Right renal pelvis (tissue), 4 donors: ENCODE measurements around the gene LPCAT3. TPM values are rescaled to one million over a fixed set of nuclear protein-coding genes. Genes with fewer than 3 reads are reported as not detected.

Experiments used
- DNase-seq, 4 donors: peaks; one replicate each; pipeline ENCODE4 v3.0.0-alpha.2; 2013; ENCODE audit warnings: low read depth in 4 of 4, low spot score in 3 of 4, missing footprints in 1 of 4
- polyA plus RNA-seq, 4 donors: library from polyadenylated mRNA; unstranded; fragments of 120-200 nt; gene quantifications; one replicate each; pipeline ENCODE4 v1.2.1, GENCODE V29; 2013; ENCODE audit not compliant: insufficient read length in 4 of 4

Gene LPCAT3
- polyA plus RNA-seq, 4 donors = 57.4 to 71.3 (median 66.8) TPM

DNA sequence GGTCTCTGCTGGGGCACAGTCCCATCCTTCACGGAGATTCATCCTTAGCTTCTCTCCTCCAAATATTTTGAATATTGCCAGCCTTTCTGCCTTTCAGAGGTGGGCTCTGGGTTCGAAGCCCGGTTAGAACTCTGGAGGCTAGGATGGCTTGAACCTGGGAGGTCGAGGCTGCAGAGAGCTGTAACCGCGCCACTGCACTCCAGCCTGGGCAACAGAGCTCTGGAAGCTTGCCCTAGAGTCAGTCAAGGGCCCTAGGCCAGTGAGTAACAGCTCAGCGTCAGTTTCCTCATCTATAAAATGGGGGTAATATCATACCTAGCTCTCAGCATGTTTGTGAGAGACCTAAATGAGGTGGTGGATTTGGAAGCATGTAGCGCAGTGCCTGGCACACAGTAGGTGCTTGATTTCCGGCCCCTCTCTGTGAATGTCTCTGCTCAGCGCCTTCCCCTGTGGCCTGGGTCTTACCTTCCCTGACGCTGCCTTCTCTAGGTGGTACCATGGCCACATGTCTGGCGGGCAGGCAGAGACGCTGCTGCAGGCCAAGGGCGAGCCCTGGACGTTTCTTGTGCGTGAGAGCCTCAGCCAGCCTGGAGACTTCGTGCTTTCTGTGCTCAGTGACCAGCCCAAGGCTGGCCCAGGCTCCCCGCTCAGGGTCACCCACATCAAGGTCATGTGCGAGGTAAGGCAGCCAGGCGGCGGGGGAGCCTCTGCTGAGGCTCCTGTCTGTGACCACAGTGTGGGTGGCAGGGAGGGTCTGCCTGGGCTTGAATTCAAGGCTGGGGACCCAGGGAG is 63.8 kb downstream of the LPCAT3 start:
- DNase-seq = no peak

DNA sequence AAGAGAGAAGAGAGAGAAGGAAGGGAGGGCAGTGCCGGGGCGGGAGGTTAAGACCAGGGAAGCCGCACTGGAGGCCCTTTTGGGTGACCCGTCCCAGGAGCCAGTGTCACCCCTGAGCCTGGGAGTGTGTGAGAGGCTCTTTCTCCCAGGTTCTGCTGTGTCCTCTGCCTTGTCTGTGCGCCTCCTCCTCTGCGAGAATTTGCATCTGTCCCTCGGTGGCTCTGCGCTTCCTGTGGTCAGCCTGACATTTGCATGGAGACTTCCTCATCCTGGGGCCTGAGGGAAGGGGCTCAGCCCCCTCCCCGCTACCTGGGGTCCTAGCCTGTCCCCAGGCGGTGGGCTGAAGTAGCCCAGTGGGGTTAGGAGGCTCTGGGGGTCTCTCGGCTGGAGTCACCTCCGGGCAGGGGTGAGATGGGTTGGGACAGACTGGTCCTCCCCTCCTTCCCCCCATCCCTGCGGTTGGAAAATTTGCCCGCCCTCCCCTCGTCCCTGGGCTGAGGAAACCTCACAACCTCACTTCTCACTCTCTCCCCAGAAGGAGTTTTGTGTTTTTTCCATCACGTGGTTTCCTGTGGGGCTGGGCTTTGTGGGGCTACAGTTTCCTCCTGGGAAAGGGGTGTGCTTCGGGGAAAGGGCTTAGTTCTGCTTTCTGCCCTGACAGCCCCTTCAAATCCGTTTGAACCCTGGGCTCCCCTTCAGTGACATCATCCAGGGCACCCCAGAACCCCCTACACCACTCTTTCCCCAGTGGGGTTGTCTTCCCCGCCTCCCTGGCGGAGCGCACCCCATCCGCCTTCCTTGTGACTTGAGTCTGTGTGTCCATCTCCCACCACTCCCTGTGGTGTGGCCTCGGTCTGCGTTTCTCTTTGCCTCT is 64.6 kb downstream of the LPCAT3 start:
- no peak for DNase-seq

DNA sequence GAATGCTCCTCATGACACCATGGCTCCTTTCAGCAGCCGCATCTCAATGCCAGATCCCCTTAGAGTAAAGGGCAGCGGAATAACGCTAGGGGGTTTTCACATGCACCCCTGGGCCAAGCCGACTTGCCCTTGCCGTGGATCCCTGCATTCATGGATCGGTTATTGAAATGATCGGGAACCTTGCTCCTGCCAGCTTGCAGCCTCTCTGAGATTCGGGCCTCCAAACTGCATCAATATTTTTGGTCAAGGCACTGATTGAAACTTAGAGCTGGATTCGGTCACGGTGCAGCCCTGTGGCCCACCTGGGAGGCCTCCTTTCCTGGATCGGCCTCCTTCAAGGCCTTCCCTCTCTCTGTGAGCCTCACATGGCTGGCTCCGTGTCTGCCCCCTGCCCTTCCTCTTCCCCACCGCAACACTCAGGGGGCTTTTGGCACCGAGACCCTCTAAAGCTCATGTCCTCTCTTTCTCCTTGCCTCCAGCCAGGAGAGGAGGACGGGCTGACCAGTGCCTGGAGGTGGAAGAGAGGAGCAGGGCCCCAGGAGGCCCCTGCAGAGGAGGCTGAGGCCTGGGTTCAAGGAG is 65.3 kb downstream of the LPCAT3 start:
- DNase-seq = no peak

DNA sequence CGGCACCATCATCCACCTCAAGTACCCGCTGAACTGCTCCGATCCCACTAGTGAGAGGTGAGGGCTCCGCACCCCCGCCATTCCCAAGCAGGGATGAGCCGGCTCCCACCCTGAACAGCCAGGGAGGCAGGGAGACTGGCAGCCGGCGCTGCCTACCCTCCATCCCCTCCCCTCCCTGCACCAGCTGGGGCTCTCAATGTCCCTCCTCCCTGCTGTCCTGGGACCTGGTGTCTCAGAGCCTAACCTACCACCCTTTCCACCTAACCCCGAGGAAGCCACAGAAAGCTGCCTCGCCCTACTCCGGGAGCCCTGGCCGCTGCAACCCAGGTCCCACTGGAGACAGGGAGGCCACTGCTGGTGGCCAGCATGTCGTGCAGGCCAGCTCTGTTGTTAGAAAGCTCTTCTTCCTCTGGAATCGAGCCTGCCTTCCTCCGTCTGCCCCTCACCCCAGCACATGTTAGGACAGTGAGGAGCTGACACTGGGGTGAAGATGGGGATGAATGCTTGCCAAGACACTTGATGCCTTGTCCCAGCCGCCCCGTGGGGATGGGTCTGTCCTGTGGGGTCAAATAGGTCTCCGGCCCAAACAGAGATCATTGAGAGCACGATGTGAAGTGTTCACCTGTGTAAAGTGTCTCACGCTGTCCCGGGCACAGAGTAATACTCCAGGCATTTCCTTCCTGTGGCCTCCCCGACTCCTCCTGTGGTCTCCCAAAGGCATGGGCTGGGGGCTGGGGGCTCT is 66.0 kb downstream of the LPCAT3 start:
- no peak for DNase-seq

DNA sequence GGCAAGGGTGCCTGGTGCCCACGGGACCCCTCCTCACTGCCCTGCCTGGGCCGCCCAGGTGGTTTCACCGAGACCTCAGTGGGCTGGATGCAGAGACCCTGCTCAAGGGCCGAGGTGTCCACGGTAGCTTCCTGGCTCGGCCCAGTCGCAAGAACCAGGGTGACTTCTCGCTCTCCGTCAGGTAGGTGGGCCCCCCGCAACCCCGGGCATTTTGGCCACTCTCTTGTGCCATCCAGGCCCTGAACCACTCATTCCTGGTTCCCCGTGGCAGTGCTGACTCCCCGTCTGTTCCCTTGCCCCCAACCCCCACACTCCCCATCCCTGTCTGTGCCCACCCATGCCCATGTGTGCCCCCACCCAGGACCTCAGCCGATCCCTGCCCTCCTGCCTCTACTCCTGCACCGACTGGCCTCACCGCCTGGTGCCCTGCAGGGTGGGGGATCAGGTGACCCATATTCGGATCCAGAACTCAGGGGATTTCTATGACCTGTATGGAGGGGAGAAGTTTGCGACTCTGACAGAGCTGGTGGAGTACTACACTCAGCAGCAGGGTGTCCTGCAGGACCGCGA is 66.6 kb downstream of the LPCAT3 start:
- no peak for DNase-seq

DNA sequence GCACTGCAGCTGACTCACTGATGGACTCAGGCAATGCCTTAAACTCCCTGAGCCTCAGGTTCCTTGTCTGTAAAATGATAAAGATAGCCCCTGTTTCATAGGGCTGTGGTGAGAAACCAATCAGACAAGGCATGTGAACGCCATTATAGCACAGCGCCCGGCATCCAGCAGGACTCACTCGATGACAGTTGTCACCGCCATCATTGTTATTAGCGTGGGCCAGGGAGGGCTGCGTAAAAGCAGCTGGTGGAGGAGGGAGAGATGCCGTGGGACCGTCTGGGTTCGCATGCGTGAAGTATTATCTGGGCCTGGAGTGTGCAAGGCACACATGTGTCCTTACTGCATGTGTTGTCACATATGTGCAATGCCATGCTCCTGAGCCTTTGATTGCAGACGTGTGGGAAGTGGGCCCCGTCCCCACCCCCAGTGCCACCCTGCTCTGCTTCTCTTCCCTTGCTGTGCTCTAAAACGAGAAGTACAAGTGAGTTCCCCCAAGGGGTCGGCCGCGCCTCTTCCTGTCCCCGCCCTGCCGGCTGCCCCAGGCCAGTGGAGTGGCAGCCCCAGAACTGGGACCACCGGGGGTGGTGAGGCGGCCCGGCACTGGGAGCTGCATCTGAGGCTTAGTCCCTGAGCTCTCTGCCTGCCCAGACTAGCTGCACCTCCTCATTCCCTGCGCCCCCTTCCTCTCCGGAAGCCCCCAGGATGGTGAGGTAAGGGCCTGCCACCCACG is 67.3 kb downstream of the LPCAT3 start, which contains the start of gene PTPN6:
Gene PTPN6, plus strand, starts transcription at position 546 of the 730 bp plus-strand sequence. Its CDS starts 157 bp downstream, at position 703.
- no peak for DNase-seq

DNA sequence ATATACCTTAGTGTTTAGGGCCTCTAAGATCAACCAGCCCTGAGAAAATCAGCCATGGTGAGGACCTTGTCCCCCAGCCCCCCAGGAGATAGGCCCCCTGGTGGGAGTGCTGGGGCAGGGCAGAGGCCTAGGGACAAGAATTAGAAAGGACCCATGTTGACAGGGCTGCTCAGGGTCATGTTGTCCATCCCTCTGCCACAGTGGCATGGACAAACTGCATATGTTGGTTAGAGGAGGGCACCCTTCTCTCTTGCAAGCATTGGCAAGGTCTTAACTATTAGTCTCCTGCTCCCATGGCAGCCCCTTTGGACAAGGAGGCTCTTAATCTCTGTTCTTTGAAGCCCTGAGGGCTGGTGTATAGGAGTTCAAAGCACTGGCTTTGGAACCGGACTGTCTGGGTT is 67.9 kb downstream of the LPCAT3 start:
- DNase-seq = no peak

DNA sequence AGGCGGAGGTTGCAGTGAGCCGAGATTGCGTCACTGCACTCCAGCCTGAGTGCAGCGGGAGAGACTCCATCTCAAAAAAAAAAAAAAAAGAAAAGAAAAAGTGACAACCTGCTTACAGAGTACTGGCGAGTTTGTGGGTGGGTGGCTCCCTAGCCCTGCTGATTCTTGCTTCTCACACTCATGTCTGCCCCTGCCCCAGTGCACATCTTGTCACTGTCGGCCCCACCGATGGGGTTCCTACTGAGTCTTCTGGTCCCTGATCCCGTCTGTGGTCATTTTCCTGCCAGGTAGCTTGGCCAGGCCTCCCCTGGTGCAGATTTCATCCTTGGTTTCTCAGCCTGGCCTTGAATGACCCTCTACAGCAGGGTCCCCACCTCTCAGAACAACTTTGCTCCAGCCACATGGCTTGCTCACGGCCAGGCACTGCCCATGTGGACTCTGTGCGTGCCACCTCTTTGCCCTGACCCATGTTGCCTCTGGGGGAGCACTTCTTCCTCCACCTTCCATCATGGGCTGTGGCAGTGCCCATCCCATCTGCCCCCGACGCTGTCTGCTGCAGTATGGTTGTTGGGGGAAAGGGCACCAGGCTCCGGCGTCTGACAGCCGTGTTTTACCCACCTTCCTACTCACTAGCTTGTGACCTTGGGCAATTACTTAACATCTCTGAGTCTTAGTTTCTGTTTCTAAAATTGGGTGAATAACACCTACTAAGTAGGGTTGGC is 69.2 kb downstream of the LPCAT3 start:
- DNase-seq = no peak

DNA sequence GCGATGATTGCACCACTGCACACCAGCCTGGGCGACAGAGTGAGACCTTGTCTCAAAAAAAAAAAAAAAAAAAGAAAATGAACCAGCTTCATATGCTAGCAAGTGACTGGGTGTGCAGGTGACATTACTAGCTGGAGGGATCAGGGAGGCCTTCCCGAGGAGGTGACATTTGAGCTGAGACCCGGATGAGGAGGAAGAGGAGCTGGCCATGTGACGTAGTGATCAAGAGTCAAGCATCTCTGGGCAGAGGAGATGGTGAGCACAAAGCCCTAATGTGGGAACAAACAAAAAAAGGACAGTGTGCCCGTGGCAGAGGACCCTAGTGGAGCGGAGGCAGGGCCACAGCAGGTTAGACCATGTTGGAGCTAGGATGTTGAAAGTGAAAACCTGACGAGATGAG is 70.7 kb downstream of the LPCAT3 start:
- DNase-seq = no peak

DNA sequence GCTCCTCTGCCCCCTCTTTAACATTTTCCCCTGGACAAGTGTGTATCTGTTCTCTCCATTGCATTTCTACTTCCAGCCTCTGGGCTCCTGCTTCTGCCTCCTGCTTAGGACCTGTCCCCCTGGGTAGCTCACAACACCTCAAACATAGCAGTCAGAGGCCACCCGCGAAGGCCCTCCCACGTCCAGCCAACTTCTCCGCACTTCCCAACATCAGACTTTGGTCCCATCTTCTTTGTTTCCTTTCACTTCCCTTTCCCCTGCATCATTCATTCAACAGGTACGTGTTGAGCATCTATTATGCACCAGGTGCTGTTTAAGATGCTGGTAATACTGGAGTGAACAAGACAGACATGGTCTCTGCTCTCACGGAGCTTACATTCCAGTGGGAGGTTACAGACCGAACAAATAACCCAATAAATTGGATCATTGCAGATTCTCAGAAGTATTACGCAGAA is 71.3 kb downstream of the LPCAT3 start:
- no peak for DNase-seq

DNA sequence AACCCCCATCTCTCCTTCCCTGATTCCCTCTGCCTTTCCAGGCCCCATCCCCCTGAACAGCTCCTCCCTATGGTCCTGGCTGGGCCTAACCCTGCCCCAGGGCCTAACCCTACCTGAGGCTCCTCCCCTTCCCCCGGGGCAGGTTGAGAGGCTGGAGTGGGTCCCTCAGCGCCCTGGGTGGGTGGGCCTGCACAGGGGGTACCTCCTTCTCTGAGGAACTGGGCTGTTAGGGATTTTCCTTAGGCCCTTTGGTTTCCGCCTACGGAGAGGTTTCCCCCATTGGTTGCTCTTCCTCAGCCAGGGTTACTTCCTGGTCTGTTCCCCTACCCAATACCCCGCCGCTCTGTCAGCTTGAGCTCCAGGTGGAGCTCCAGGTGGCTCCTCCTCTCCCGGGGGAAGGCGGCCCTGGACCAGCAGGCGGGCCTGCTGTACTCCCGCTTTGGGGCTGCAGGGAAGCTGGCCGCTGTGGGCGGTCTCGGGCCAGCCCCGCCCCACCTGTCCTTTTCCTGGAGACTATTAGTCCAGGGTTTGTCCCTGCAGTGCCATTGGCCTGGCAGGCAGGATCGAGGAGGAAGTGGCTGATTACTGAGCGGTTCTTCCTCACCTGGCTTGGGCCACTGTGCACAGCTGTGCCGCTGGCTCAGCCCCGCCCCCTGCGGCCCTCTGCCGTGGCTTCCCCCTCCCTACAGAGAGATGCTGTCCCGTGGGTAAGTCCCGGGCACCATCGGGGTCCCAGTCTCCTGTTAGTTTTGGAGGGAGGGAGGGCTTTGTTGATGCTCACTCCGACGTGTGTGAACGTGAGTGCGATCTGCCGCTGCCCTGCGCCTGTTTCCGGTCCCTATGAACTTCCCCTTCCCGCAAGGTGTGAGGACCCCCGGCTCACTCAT is 72.0 kb downstream of the LPCAT3 start:
- peak in 1 of 4 donors; percentile 80 for DNase-seq

DNA sequence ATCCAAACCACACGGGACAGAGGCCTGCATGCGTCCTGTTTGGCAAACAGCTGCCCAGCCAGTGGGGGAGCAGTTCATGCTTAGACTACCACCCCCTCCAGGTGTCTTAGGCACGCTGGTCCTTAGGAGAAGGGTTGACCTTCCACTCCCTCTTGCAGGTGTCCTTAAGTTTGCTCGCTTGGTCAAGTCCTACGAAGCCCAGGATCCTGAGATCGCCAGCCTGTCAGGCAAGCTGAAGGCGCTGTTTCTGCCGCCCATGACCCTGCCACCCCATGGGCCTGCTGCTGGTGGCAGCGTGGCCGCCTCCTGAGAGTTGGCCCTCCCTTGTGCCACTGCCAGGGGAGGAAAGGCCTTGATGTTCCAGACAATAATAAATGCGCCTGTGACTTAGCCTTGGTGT is 72.7 kb downstream of the LPCAT3 start:
- no peak for DNase-seq

DNA sequence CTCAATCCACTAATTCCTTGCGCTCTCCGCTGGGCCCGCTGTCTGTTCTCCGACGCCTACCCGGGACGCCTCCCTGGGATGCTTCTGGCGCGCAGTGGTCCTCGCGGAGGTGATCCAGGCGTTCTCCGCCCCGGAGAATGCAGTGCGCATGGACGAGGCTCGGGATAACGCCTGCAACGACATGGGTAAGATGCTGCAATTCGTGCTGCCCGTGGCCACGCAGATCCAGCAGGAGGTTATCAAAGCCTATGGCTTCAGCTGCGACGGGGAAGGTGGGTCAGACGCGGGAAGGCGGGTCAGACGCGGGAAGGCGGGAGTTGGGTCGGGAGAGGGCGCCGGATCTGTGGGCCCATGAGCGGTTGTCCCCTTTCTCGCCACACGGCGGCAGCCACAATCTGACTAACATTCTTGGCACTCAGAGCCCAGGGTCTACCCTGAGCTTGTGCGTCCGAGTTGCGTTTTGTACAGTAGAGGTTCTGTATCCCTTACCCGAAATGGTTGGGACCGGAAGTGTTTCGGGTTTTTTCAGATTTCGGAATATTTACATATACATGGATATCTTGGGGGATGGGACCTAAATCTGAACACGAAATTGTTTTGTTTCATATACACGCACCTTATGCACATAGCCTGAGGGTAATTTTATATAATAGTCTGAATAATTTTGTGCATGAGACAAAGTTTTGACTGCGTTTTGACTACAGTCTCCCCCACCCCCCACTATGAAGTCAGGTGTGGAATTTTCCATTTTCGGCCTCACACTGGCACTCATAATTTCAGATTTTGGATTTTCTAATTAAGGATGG is 73.7 kb downstream of the LPCAT3 start:
- DNase-seq = peak in 3 of 4 donors; percentile 81 to 88 (median 87)

DNA sequence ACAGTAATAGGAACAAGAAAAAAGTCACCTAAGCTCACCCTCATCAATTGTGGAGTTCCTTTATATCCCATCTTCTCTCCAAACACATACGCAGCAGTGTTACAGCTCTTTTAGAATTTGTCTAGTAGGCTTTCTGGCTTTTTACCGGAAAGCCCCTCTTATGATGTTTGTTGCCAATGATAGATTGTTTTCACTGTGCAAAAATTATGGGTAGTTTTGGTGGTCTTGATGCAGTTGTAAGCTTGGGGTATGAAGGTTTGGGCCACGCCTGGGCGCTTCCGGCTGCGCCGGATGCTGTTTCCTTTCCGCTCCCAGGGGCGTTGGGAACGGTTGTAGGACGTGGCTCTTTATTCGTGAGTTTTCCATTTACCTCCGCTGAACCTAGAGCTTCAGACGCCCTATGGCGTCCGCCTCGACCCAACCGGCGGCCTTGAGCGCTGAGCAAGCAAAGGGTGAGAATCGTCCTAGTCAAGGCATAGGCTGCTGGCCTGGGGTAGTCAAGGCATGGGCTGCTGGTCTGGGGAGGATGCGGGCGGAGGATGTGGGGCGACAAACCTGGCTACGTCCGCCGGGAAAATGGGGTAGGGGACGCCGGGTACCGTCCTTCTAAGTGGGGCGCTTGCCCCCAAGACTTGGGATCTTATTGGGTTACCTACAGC is 74.4 kb downstream of the LPCAT3 start, which contains the start of the genes C12orf57 and RNU7-1:
Gene C12orf57, plus strand, starts transcription at position 301 of the 659 bp plus-strand sequence. Its CDS starts 100 bp downstream, at position 401.
Gene RNU7-1, plus strand, starts transcription at position 95 of the 659 bp plus-strand sequence.
- peak in 2 of 4 donors; percentile 81 to 83 for DNase-seq

DNA sequence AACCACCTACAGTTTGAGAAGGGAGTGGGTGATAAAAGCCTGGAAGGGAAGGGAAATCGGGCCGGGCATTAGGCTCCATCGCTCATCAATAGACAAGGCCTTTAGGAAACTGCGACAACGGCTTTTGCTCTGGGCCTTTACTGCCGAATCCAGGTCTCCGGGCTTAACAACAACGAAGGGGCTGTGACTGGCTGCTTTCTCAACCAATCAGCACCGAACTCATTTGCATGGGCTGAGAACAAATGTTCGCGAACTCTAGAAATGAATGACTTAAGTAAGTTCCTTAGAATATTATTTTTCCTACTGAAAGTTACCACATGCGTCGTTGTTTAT is 74.9 kb downstream of the LPCAT3 start:
- DNase-seq = peak in 3 of 4 donors; percentile 80 to 85 (median 83)

DNA sequence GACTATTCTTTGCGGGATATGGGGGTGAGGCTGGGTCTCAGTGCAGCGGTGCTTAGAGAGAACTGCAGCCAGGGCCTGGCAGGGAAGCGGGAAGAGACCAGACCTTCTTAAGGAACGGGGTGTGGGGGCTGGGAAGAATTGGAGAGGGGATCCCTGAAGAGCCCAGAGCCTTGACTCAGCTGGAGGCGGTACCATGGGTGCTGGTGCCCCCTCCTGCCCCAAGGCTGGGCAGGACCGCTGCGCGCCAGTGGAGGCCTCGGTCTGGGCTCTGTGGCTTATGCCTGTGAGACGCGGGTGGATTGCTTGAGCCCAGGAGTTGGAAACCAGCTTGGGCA is 76.0 kb downstream of the LPCAT3 start:
- no peak for DNase-seq
